ENCODE measurements around the gene MAGEA10.
"Not testable (repeated sequence)": the region's sequence is repeated elsewhere in the genome, so short reads cannot be mapped to it uniquely, and the experiment has no call there.

Gene MAGEA10

DNA sequence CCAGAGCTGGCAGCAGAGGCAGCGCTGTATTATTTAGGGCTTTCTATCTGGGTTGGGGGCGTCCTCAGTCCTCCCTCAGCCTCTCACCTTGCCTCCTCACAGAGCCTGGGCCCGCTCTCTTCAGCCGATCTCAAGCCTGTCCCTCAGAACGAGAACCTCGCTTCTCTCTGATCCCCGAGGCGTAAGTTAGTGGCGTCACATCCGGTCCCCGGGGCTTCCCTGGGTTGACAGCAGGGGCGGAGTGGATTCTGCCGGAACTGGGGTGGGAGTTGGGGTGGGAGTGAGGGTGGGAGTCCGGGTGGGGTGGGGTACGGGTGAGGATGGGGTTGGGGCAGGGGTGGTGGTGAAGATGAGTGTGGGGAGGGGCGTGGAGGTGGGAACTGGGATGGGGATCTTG is at the start of gene MAGEA10:
Gene MAGEA10 (minus strand): TSS at position 190 of the 397 bp plus-strand sequence. CDS start 2,957 bp downstream, outside the sequence.
- DNase-seq (ENCODE audit: low read depth), result no peak

DNA sequence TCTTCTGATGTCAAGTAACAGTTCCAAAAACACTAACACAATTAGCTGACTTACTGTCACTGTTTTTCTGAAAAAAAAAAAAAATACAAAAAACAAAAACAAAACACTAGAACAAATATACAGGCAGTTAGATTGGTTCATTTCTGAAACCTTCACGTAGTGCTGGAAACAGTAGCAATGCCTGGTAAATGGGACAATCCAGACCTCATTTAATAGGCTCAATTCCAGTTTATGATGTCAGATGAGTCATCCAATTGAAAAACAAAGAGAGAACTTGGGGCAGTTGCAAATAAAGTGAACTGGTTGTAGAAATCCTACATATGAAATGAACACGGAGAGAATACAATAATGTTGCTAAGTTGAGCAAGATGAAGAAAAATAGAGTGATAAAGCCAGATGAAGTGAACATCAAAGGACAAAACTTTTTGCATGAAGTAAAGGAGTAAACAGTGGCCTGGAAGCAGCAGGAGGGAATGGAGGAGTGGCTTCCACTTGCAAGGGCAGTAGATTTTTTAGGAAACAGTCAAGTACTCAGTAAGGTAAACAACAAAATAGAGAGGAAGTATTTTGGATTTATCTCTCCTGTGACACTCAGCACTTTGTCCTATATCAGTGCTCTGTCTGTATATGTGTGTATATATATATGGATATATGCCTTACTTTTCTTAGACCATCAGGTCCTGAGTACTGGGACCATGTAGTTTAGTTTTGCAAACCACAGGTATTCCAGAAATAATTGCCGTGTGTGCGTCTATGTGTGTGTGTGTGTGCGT is 39.3 kb upstream of the MAGEA10 start:
- DNase-seq (ENCODE audit: low read depth), result no peak

DNA sequence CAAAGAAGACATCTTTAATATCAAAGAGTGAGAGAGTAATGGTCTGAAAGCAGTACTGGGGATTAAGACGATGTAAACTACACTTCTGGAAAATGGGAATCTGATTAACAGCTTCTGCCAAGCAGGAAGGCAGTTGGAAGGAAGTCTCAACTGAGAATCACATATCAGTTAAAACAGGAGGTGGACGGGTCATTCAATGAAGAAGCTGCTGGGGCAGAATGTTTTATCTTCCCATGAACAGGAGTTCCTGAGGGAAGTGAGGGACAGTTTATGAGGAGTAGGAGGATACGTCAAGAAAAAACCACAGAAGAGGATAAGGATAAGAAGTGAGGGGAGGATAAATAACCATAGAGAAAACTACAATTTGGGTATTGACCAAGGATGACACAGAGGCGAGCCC is 38.7 kb upstream of the MAGEA10 start:
- no peak for DNase-seq (ENCODE audit: low read depth)

DNA sequence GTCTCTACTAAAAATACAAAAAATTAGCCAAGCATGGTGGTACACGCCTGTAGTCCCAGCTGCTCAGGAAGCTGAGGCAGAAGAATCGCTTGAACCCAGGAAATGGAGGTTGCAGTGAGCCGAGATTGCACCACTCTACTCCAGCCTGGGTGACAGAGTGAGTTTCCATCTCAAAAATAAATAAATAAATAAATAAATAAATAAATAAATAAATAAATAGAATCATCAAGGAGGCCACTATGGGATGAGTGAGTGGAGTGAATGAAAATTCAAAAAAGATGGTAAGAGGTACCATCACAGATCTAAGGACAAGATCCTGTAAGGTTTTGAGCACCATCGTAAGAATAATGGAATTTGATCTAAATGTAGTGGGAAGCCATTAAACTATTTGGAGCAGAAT is 37.5 kb upstream of the MAGEA10 start:
- not testable (repeated sequence) for DNase-seq (ENCODE audit: low read depth)

DNA sequence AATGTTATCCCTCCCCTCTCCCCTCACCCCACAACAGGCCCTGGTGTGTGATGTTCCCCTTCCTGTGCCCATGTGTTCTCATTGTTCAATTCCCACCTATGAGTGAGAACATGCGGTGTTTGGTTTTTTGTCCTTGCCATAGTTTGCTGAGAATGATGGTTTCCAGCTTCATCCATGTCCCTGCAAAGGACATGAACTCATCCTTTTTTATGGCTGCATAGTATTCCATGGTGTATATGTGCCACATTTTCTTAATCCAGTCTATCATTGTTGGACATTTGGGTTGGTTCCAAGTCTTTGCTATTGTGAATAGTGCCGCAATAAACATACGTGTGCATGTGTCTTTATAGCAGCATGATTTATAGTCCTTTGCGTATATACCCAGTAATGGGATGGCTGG is 35.5 kb upstream of the MAGEA10 start:
- DNase-seq (ENCODE audit: low read depth), result not testable (repeated sequence)

DNA sequence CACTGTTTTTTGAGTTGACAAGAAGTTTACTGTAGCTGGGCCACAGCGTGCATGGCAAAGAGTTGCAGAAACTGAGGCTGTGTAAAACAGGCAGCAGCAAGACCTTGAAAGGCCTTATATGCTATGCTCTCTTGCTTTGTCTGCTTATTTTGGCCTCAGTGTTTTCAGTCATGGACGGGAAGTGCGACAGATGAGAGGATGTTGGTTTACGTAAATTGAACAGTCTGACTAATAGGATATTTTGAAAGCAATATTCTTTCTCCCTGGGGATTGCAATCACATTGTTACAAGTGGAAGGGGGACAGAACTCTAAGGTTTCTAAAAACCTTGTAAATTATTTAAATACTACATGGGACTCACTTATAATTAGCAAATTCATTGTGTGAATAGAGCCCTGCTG is 32.2 kb upstream of the MAGEA10 start:
- no peak for DNase-seq (ENCODE audit: low read depth)

DNA sequence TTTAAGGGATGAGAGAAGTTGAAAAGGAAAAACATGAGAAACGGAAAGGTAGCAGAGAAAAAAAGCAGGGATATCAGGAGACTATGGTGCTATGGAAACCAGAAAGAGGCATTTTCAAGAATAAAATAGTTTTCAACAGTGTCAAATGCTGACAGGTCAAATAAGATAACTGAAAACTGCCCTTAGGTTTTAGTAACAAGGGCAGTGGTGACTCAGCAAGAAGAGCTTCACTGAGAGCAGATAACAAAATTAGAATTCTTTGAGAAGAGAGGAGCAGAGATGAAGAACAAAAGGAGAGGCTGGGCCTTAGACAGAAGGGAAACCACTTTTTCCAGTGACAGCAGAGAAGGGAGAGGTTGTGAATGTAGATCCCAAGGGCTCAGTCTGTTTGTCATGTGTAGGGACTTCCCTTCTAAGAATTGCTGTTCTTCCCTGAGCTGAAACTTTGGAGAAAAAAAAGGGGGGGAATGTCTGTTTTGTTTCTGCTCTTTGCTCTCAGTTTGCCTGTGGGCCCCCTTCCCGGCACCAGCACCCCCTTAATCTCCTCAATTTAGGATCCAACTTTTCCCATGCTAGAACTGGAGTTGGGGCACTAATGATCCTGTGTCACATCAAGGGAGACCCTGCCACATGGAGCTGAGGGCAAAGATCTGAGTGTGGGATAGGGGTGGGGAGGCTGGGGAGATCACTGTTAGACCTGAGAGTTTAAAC is 26.8 kb upstream of the MAGEA10 start:
- no peak for DNase-seq (ENCODE audit: low read depth)

DNA sequence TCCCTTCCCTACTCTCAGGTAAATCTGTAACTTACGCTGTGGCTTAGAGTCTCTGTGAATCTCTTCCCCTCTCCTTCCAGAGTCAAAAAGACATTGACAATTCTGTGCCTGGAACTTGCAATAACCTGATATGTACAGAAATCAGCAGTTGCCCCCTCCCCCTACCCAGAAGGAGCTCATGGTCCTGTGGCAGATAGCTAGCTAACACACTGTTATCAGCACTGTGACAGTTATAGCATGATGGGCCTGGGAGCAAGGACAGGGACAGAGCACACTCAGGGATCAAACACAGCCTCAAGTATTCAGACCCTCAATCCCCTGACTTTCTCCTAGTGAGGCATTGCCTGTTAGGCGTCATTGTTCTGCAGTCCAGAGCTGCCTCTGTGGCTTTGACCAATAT is 18.7 kb upstream of the MAGEA10 start:
- no peak for DNase-seq (ENCODE audit: low read depth)

DNA sequence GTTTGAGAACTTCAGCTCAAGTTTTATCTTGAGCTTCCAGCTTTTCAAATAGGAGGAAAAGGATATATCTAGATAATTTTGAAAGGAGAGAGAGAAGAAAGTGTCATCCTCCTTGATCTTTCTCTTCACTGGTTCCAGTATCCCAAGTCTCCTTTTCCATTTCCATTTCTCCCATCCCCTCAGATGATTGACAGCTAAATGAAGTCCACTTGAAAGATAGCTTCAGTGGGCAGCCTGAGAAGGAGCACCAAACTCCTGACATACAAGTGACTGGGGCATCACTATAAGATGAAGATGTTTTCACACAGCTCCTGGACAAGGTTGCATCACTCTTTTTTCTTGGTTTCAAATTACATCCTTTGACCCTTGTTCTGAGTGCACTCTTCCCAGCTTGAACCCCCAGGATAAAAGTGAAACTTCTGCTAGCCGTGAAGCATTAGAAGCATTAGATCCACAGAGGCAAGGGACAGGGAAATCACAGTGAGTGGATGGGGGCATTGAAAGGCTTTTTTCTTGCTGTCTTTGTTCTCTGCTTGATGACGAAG is 17.5 kb upstream of the MAGEA10 start:
- no peak for DNase-seq (ENCODE audit: low read depth)

DNA sequence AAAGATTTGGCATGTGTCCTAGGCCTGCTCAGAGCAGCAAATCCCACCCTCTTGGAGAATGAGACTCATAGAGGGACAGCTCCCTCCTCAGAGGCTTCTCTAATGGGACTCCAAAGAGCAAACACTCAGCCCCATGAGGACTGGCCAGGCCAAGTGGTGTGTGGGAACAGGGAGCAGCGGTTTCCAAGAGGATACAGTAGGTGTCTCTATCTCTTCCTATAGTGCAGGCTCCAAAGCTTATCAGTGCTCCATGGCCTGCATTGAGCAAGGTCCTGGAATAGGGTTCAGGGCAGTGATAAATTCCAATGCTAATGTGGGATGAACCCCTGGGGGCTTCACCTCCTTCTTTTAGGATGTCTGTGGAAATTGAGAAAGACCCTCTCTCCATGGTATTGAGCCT is 15.7 kb upstream of the MAGEA10 start:
- no peak for DNase-seq (ENCODE audit: low read depth)

DNA sequence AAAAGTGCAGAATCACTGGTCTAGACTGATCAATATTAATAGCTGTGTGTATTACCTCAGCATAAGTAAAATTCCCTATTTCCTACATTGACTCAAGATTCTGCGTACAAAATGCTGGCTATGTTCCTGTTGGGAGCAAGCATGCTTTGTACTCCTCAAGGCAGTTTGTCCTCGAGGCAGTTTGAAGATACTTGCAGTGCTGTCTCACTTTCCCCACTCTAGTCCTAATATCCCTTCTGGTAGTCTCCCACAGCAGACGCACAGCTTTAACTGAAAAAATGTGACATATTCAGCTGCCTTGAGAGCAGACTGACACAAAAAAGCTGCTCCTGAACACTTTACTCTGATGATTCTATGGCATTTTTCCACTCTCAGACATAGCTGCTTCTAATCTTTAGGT is 12.9 kb upstream of the MAGEA10 start:
- DNase-seq (ENCODE audit: low read depth), result no peak

DNA sequence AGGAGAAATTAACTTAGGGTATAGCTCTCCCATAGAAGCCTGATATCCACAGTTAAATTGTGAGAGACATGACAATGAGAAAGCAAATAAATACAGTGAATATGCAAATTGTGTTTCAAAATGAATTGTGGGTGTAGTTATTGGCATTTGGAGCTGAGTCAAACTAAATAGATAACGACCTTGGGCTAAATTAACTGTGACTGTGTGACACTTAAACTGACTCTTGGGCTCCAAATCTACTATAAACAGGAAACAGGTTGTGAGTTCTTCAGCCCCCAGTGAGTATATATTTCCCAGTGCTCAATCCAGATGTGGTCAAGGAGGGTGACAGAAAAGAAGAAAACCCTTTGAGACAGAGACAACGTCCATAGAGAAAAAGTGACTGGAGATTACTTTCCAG is 11.3 kb upstream of the MAGEA10 start:
- DNase-seq (ENCODE audit: low read depth), result no peak

DNA sequence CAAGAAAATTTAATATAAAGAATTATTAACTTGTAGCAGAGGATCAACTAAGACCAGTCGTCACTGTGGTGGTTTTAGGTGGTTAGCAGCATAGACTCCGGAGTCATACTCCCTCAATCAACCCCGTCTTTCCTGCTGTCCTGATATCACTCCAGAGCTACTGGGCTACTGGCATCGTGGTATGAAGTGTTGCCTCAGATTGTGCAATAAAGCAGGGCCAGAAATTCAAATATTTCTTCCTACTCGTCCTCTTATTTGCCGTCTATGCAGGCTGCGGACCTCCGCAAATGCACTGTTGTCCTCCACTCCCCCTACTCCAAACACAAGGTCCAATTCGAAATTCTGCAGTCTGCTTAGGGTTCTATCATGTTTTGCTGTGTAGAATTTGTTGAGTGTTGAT is 1.2 kb upstream of the MAGEA10 start:
- DNase-seq (ENCODE audit: low read depth), result no peak

DNA sequence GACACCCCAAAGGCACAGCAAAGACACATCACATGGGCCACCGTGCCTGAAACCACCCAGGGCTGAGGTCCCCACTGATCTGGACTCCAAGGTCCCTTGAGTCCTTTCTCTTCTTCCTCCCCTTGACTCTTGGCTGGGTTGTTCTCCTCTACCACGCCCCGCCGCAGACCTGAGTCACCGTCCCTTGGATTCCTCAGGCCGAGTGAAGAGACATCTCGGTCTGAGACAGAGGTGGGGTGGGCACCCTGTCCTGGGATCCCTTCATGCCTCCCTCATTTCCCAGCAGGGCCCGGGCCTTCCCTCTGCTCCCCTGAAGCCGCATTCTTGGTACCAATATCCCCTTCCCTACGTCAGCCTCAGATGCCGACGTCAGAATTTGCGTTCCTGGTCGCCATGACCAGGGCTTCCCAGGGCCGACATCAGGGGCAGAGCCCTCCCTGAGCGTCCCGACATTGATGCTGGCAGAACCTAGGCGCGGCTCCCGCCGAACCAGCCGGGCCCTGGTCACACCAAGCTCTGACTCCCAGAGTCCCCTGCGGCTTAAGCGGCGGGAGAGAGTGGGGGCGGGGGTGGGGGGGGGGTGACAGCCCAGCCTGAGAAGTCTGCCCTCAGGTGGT is 498 bp downstream of the MAGEA10 start:
- DNase-seq (ENCODE audit: low read depth), result no peak

DNA sequence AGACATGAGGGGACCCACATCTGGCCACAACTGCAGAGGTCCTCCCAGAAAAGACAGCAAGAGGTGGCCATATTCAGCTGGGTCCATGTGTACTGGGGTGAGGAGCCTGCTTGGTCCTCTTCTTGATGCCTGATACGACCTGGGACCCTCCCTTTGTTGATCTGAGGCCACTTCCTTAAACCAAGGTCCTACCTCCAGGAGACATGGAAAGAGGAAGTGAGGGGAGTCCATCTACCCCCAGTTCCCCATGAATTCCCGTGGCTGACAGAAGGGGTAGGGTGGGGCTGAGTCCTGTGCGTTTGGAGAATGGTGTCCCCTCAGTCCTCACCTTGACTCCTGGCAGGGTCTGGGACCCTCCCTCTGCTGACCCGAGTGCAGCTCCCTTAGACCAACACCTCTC is 2.1 kb downstream of the MAGEA10 start:
- DNase-seq (ENCODE audit: low read depth), result no peak

DNA sequence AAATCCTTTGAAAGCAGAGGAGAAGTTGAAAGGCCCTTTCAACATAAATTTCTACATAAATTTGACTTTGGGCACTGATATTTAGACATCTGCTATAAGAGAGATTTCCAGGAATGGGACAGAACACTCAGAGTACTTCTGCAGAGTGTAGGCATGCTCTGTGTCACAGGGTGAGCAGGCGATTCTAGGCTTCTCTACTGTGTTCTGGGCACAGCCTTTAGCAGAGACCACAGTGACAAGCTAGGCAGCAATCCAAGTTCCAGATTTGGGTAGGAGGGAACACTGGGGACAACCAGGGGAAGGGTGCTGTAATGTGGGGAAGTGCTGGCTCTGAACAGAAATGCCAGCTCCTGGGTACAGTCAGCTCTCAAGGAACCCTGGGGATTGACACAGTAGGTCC is 6.9 kb downstream of the MAGEA10 start:
- DNase-seq (ENCODE audit: low read depth), result no peak

DNA sequence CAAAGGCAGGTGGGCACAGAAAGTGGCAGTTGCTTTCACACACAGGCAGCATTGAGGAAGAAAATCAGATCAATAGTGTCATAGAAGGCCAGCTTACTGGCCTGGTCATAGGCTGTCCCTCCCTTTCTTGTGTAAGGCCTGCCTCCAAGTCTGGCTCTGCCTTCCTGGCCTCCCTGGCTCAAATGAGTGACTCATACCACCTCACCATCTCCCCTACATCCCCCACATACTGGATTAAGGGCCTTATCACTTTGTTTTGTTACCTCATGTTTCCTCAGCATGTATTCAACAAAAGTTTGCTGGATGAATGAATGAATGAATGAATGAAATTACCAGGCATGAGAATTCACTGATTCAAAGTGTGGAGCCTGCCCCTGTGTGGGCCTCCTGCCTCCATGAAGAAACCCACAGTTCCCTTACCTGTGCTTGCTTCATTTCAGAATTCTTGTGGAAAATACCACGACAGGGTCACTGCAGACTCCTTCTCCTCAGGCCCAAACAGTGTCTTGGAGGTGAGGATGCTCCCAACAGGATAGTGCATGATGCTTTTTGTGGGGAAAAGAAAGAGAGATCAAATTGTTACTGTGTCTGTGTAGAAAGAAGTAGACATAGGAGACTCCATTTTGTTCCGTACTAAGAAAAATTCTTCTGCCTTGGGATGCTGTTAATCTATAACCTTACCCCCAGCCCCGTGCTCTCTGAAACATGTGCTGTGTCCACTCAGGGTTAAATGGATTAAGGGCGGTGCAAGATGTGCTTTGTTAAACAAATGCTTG is 9.1 kb downstream of the MAGEA10 start:
- not testable (repeated sequence) for DNase-seq (ENCODE audit: low read depth)

DNA sequence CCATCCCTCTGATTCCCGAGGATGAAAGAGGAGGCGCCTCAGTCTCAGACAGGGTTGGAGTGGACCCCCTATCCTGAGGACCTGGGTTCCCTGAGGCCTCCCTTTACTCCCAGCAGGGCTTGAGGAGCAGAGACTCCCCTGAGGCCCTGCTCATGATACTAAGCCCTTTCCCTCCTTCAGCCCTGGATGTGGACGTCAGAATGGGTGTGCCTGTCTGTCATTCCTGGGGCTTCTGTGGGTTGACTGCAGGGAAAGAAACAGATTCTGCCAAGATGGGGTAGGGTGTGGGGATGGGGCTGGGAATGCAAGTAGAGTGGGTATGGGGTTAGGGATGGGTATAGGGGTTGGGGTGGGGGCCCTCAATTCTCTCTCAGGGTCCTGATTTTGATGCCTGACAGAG is 21.1 kb downstream of the MAGEA10 start:
- no peak for DNase-seq (ENCODE audit: low read depth)

DNA sequence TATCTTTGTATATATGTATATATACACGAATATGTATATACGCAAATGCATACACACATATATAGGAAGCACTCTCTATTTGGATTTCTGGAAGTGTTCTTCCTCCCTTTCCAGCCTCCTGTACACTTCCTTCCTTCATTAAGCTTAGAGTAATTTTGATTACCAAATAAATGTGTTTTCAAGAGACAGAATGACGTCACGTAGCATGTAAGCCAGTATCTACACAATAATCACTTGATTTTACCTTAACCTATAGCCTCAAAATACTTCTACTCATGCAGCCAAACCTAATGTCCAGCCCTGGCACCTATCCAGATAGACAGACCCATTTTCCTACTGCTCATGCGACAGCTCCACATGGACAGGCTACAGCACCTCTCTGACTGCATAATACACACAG is 29.9 kb downstream of the MAGEA10 start:
- no peak for DNase-seq (ENCODE audit: low read depth)

DNA sequence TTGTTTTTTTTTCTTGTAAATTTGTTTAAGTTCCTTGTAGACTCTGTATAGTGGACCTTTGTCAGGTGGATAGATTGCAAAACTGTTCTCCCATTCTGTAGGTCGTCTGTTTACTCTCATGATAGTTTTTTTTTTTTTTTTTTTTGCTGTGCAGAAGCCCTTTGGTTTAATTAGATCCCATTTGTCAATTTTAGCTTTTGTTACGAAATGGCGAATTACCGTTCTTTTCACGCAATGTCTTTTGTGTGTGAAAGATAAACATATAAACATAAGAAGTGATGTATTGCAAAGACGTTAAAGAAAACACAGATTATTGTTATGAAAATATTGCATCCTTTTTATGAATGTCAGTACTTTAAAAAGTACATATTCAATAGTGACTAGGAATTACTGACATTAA is 34.5 kb downstream of the MAGEA10 start:
- no peak for DNase-seq (ENCODE audit: low read depth)

DNA sequence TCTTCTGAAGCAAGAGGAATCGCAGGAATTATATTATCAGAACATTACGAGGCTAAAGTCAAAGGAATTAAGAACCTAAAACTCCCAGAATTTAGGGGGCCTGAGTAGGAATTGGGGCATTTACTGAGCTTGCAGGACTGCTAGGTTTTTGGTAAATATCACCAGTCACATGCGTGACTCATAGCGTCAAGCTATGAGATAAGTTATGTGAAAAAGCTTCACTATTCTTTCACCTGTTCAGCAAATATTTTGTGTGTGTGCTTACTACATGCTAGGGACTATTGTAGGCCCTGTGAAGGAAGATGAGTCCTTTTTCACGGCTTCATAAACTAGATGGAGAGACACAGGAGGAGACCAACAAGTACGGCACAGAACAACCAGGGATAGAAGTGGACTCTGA is 52.2 kb downstream of the MAGEA10 start:
- no peak for DNase-seq (ENCODE audit: low read depth)

Measured in fibroblast of gingiva (primary cell).